Frontal cortex (tissue), 4 donors: ENCODE results near the gene CRLF1. TPM values are rescaled to one million over a fixed set of nuclear protein-coding genes. Genes with fewer than 3 reads are reported as not detected.

Experiments
- DNase-seq, 2 donors: peaks; one replicate each; pipeline ENCODE4 v3.0.0; 2012; ENCODE audit warnings: low spot score in 2 of 2
- FAIRE-seq: peaks from 2 replicates; lab custom pipeline; 2012; peaks lifted over from hg19 to GRCh38; lab: Jason Lieb, UNC
- total RNA-seq: library from RNA; depleted of rRNA; stranded (reverse); fragments of >200 nt; gene quantifications from one replicate; pipeline ENCODE4 v1.2.3, GENCODE V29; 2014
- donor health status: control.
- donor health status: control.
- donor health status: control.

CRLF1 gene, protein sequence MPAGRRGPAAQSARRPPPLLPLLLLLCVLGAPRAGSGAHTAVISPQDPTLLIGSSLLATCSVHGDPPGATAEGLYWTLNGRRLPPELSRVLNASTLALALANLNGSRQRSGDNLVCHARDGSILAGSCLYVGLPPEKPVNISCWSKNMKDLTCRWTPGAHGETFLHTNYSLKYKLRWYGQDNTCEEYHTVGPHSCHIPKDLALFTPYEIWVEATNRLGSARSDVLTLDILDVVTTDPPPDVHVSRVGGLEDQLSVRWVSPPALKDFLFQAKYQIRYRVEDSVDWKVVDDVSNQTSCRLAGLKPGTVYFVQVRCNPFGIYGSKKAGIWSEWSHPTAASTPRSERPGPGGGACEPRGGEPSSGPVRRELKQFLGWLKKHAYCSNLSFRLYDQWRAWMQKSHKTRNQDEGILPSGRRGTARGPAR
- total RNA-seq = 2.4 TPM

DNA sequence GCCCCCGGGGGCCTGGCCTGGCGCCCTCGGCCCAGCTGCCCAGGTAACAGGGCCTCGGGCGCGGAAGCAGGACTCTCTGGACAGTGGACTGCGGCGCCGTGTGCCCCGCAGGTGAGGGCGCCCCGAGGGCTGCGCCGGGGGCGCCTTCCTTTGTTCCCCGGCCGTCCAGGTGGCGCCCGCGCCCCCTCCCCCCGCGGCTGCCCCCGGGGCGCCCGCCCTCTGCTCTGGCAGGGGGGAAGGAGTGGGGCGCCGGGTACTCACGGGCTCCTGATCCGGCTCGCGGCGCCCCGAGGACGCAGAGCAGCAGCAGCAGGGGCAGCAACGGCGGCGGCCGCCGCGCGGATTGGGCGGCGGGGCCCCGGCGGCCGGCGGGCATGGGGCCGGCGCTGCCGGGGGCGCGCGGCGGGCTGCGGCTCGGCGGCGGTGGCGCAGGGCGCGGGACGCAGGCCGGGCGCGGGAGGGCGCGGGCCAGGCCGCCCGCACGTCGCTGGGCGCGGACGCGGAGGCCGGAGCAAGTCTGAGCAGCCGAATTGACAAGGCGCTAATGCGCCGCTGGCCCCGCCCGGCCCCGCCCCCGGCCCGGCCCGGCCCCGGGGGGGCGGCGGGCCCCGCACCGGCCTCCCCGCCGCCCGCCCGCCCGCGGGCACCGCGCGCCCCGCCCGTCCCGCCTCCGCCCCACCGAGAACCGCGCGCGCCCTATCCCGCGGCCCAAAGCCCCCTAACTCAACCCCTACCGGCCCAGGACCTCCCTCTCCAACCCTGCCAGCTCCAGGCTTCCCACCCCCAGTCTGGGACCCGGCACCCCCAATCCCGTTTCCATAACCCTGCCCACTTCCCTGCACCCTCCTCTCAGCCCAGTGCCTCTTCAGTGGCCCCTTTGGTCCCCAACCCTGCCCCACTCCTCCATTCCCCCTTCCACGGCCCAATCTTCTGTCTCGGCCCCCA is at the start of gene CRLF1:
Gene CRLF1, minus strand, starts transcription at position 519 of the 945 bp plus-strand sequence. Its CDS starts 143 bp downstream, at position 376.
- FAIRE-seq = no peak
- peak in 1 of 2 donors; percentile 43 for DNase-seq

DNA sequence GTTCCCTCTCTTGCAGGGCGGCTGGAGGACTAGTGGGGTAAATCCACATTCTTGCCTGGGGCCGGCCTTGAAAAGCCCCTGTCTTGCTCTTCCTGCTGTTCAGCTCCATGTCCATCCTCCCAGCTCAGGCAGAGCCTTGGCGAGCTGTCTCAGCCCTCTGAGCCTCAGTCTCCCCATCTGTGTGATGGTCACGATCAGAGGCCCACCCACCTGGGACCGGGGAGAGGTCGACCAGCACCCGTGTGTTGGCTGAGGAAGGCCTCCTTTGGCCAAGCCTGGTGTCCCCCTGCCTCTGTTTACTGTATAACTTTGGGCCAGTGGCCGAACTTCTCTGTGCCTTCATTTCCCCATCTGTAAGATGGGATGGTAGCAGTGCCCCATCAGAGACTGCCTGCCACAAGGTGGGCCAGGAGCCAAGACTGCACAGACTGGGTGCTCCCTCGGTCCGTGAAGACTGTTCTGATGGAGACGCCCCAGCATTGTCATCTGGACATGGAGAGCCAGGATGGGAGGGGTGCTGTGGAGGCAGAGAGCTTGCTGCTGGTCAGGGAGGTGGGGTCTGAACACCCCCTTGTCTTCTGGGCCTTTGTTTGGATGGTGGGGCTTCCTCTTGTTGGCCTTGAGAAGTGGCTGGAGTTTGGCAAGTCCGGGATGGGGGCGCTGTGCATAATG is 48.7 kb upstream of the CRLF1 start:
- DNase-seq (no peak), FAIRE-seq (no peak)

DNA sequence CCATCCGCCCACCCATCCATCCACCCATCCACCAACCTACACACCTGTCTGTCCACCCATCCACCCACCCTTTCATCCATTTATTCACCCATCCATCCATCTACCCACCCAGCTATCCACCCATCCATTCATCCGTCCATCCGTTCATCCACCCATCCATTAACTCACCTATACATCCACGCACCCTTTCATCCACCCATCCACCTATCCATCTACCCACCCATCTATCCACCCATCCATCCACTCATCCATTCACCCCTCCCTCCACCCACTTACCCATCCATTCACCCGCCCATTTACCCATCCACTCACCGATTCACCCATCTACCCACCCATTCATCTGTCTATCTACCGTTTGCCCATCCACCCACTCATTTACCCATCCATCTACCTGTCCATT is 47.9 kb upstream of the CRLF1 start:
- no peak for DNase-seq
- no peak for FAIRE-seq

DNA sequence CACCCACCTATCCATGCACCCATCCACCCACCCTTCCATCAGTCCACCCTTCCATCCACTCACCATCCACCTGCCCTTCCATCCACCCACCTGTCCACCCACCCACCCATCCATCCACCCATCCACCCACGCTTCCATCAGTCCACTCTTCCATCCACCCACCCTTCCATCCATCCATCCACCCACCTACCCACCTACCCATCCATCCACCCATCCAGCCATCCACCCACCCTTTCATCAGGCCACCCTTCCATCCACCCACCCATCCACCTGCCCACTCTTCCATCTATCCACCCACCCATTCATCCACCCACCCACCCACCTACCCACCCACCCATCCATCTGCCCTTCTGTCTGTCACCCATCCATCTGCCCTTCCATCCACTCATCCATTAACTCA is 47.3 kb upstream of the CRLF1 start:
- no peak for FAIRE-seq

DNA sequence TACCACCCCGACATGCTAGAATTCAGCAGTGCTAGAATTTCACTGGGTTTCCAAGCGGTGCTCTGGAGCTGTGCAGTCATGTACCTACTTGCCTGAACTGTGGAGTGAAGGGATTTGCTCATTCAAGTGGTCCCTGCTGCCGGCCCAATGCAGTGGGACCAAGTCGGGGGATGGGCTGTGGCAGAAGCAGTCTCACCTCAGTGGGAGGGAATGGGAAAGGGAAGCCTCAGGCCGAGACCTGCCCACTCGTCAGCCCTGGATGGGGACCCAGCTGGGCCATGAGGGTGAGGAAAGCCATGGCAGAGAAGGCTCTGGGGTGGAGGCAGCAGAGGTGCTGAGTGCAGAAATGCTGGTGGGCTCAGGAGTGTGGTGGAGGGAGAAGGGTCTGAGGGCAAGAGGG is 45.1 kb upstream of the CRLF1 start:
- DNase-seq = no peak
- FAIRE-seq = no peak

More for the DNA sequence above, 47.3 kb upstream of the CRLF1 start:
- DNase-seq = no peak

DNA sequence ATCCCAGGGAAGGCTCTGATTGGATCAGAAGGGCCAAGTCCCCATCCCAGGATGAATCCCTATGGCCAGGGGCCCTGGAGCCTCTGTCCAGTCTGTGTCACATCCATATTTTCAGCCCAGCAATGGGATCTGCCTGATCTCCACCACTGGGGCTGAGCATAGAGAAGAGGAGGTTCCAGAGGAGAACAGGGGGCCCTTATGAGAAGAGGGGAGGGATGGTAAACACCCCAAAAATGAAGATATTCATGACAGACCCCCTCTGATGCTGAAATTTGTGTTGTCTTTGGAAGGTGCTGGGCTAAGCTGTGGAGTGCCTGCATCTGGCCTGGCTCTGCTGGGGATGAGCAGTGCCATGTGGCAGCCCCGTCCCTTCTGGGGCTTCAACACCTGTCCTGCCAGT is 44.7 kb upstream of the CRLF1 start:
- FAIRE-seq = no peak
- DNase-seq = no peak

DNA sequence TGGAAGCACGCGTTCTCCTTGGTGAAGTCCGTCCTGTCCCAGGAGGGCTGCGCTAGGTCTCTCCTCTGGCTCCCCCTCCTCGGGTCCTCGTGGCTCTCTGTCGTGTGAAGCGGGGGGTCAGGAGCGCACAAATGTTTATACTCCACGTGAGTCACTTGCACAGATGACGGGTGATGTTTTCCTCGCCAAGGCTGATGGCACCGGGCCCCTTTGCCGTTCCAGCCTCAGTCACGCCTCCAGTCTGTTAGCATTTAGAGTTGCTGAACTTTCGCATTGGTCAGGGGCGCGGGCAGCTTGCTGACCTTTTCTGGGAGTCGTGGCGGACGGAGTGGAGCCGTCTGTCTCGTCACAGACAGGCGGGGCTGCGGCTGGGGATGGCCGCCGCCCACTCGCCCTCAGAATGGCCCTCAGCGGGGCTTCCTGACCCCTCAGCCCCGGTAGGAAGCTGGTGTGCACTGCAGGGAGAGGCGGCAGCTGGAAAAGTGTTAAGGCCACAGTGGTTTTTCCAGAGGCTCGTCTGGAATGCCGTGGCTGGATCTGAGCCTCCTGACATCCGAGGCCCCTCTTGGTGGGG is 44.0 kb upstream of the CRLF1 start:
- no peak for DNase-seq
- no peak for FAIRE-seq

DNA sequence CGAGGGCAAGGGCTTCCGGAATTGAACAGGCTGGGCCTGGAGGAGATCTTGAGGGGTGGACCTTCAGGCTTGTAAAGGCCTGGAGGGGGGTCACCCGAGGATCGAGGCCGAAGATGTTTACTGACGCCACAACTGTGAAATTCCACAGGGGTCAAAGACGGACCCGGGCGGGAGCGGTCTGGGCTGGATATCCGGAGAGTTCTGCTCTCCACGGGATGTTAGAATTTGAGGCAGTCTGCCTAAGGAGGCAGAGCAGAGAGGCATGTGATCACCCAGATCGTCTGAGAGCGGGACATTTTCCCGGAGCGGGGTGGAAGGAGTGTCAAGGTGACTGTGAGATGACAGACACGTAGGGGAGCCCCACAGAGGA is 43.4 kb upstream of the CRLF1 start:
- FAIRE-seq (no peak), DNase-seq (no peak)

DNA sequence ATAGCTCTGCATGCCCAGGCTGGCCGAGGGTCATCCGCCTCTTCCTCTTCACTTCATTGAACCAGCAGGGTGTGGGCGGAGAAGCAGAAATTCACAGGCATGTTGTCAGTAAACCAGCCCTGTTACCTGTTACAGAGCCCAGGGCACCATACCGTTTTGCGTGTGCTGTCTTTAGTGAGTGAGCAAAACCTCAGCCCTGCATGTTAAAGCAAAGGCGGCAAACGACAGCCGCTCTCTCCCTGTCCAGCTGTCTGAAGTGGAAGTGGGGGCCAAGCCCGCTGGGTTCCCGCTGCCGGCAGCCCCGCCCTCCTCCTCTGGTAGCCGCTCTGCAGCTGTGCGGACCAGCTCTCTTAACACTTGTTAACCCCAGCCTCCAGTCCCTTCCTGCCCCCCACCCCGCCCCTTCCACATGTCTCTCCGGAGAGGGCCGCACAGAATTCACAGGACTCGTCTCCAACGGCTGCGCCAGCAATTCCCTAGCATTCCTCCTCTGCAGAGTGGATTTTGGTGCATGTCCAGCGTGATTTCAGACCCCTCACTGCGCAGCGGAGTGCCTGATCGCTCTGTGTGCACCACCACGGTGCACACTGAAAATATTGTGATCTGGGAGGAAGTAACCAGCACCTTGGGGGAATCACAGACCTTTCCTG is 42.9 kb upstream of the CRLF1 start:
- peak in 1 of 2 donors; percentile 64 for DNase-seq
- no peak for FAIRE-seq

DNA sequence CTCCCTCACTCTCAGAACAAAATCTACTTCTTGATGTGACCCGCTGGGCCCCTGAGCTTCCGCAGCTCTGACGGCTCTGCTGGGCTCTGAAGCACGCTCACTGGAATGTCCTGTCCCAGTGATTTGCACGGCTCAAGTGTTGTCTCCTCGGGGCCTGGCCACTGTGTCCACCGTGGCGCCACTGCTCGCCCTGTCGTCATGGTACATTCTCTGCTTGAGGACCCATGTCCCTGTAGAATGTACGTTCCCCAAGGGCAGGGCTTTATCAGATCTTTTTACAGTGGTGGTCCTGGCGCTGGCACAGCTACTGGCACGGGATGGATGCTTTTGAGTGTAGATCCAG is 42.3 kb upstream of the CRLF1 start:
- DNase-seq = no peak
- no peak for FAIRE-seq

DNA sequence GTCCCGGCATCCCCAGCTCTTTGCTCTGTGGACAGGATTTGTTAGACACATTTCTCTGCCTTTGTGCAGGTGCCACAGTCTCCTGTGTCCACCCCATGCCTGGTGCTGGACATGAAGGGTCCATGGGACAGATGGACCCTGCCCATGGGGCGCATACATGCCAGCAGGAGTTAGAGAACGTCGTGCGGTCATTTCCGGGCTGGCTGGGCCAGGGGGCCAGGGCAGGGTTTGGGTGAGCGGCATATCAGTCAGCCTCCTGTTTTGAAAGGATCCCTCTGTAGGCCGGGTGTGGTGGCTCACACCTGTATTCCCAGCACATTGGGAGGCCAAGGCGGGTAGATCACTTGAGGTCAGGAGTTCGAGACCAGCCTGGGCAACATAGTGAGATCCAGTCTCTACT is 41.2 kb upstream of the CRLF1 start:
- DNase-seq = no peak
- no peak for FAIRE-seq

DNA sequence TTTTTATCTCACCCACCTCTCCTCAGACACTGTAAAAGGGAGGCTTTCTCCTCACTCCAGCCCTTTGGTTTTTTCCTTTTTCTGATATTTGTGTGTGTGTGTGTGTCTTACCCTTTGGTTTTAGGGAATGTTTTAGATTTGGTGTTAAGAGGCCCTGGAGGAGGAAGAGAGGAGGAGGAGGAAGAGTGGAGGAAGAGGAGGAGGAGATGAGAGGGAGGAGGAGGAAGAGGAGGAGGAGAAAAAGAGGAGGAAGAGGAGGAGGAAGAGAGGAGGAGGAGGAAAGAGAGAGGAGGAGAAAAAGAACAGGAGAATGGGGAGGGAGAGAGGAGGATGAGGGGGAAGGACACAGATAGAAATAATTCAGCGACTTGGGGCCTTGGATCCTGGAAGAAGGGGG is 40.8 kb upstream of the CRLF1 start:
- FAIRE-seq = no peak
- DNase-seq = no peak

DNA sequence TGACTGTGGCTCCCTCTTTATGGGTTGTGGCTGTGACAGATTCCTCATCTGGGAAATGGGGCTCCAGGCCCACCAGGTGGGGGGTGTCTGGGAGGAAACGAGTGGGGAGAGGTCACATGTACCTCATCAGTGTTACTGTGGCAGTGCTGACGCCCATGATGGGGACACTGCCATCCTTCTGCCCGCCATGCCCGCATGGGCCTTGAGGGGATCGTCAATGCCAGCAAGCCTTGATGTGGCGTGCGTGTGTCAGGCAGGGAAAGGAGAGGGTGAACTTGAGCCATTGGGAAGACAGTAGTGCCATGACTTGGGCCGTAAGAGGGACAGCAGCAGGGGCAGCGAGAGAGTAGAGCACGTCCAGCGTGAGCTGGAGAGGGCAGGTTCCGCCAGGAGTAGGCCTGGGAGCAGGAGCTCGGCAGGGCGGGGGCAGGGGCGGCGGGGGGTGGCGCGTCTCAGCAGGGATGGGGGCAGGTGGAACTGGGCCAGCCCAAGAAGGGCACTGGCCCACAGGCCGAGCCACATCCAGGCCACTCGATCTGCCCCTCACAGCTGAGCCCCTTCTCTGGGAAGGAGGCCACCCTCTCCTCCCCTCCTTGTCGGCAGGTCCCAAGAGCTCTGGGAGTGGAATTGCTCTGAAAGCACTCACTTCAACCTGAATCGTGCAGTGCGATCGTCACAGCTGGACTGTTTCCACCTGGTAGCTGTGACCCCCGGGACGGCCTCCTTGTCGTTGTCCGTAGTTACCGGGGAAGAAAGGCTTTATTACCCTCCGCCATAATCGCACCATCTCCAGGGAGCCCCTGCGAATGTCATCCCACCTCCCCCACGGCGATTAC is 40.2 kb upstream of the CRLF1 start:
- DNase-seq = no peak
- no peak for FAIRE-seq

DNA sequence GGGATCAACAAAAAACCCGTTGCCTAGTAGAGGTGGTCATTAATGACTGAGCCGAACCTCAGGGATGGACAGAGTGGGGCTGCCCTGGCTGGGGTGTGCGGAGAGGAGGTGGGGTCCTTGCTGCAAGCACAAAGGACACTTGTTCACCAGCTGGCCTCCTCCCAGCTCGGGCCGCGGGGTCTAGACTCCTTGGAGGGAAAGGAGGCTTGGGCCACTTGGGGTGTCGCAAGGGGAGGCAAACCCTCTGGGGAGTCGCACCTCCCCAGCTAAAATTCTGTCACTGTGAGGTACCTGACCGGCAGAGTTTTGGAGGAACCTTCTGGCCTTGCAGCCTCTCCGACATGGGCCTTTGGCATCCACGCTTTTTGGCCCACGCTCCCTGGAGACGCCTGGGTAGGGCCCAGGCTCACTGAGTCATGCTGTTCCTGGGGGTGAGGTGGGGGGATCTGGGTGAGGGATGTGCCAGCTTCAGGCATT is 38.5 kb upstream of the CRLF1 start:
- DNase-seq = peak in 1 of 2 donors; percentile 62
- FAIRE-seq = no peak

DNA sequence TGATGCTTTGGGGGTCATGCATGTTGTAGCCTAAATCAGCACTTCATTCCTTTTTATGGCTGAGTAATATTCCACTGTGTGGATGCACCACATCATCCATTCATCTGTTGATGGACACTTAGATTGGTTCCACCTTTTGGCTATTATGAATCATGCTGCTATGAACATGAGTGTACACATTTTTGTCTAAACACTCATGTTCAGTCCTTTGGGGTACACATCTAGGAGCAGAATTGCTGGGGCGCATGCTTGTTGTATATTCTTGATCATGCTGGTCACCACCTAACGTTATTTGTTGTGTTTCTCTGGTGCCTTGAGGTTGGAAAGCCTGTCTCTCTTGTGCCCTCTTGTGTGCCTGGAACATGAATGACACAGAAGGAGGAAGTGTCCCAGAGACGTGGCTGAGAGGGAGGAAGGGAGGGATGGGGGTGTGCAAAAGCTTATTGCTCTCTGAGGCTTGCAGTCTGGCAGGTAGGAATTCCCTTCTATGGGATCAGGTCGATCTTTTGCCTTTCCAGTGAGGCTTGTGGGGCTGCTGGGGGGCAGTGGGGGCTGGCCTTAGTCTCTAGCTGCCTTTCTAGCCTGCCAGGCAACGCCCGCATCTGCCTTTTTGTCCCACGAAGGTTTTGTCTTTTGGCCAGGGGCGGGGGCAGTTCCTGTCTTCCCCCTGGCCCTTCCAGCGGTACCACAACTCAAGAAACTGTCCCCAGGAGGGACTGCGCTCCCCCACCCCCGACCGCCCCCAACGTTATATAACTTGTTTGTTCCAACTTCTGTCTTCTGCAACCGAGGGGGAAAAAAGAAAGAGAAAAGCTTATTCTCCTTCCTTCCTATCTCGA is 37.8 kb upstream of the CRLF1 start:
- FAIRE-seq = no peak
- DNase-seq = no peak

DNA sequence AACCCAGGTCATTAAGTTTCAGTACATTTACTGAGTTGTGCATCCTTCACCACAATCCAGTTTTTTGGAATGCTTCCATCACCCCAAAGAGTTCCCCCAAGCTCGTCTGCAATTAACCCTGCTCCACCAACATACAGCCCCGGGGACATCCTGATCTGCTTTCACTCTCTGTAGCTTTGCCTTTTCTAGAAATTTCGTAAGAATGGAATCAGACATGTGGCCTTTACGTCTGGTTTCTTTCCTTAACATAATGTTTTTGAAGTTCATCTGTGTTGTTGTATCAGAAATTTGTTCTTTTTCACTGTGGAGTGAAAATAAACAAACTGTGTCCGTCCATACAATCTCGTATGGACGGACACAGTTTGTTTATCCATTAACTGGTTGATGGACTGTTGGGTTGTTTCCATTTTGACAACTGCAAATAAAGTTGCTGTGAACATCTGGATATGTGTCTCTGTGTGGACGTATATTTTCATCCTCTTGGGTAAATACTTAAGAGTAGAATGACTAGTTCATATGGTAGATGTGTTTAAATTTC is 33.2 kb upstream of the CRLF1 start:
- DNase-seq = no peak

More for the DNA sequence above, 33.2 kb upstream of the CRLF1 start:
- FAIRE-seq = no peak
